H1 (cell line): ENCODE results near the gene ARHGAP23. TPM values are rescaled to one million over a fixed set of nuclear protein-coding genes. Genes with fewer than 3 reads are reported as not detected.

Experiments
- CBX5 ChIP-seq: fragments of 300-800, 300-1000 bp; sonication (generic); IDR thresholded peaks from 2 replicates; pipeline ENCODE4 v1.7.1; 2016; ENCODE audit warnings: antibody characterized with exemption, low read length, low read depth
- polyA plus RNA-seq, 7 experiments: library from polyadenylated mRNA; depleted of rRNA in 3 of 7; stranded (reverse) in 5 of 7; unstranded in 2 of 7; fragments of >200 nt in 5 of 7; fragments of 200-250 nt in 2 of 7; gene quantifications; 1 replicate in 5 of 7; 2 replicates in 1 of 7; 4 replicates in 1 of 7; pipeline versions ENCODE4 v1.2.1 to v1.2.3, GENCODE V29; 2011 to 2013; ENCODE audit warnings: missing spikeins in 2 of 7, mixed read lengths in 2 of 7
- total RNA-seq: library from RNA; stranded (reverse); fragmentation: NEBNext Ultra II Directional; extraction: Animal tissue kit (Norgen Biotek cat#: 25700); gene quantifications from 2 replicates; pipeline ENCODE4 v1.2.1, GENCODE V29; 2021
- TF ChIP-seq, protein P1 (sequence below): fragments of 300-600 bp; sonication (generic); IDR thresholded peaks from 2 replicates; pipeline ENCODE4 v1.7.1; 2012; ENCODE audit warnings: low read length, moderate library complexity, mild to moderate bottlenecking, inconsistent platforms; ENCODE audit not compliant: insufficient replicate concordance

Gene ARHGAP23
- total and polyA plus RNA-seq, 2 of the 8 experiments (the other 6 are each of a cell fraction or from before 2014, with no cell fraction given): 16.3 to 107 TPM

DNA sequence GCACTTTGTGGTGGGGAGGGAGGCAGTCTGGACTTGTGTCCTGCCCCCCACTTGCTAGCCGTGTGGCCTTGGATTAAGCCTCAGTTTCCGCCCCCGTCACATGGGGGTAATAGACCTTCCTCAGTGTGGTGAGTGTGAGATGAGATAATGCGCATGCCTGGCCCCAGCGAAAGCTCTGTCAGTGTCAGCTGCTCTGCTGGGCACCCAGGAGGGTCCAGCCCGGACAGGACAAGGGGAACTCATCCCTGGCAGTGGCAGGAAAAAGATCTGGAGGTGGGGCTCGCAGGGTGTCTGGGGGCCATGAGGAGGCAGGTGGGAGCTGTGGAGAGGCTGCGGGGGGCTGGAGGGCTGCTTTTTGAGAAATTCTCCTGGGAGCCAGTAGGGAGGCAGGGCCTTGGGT lies 114.0 kb downstream of the ARHGAP23 start (continued):
- TF ChIP-seq, protein P1, sequence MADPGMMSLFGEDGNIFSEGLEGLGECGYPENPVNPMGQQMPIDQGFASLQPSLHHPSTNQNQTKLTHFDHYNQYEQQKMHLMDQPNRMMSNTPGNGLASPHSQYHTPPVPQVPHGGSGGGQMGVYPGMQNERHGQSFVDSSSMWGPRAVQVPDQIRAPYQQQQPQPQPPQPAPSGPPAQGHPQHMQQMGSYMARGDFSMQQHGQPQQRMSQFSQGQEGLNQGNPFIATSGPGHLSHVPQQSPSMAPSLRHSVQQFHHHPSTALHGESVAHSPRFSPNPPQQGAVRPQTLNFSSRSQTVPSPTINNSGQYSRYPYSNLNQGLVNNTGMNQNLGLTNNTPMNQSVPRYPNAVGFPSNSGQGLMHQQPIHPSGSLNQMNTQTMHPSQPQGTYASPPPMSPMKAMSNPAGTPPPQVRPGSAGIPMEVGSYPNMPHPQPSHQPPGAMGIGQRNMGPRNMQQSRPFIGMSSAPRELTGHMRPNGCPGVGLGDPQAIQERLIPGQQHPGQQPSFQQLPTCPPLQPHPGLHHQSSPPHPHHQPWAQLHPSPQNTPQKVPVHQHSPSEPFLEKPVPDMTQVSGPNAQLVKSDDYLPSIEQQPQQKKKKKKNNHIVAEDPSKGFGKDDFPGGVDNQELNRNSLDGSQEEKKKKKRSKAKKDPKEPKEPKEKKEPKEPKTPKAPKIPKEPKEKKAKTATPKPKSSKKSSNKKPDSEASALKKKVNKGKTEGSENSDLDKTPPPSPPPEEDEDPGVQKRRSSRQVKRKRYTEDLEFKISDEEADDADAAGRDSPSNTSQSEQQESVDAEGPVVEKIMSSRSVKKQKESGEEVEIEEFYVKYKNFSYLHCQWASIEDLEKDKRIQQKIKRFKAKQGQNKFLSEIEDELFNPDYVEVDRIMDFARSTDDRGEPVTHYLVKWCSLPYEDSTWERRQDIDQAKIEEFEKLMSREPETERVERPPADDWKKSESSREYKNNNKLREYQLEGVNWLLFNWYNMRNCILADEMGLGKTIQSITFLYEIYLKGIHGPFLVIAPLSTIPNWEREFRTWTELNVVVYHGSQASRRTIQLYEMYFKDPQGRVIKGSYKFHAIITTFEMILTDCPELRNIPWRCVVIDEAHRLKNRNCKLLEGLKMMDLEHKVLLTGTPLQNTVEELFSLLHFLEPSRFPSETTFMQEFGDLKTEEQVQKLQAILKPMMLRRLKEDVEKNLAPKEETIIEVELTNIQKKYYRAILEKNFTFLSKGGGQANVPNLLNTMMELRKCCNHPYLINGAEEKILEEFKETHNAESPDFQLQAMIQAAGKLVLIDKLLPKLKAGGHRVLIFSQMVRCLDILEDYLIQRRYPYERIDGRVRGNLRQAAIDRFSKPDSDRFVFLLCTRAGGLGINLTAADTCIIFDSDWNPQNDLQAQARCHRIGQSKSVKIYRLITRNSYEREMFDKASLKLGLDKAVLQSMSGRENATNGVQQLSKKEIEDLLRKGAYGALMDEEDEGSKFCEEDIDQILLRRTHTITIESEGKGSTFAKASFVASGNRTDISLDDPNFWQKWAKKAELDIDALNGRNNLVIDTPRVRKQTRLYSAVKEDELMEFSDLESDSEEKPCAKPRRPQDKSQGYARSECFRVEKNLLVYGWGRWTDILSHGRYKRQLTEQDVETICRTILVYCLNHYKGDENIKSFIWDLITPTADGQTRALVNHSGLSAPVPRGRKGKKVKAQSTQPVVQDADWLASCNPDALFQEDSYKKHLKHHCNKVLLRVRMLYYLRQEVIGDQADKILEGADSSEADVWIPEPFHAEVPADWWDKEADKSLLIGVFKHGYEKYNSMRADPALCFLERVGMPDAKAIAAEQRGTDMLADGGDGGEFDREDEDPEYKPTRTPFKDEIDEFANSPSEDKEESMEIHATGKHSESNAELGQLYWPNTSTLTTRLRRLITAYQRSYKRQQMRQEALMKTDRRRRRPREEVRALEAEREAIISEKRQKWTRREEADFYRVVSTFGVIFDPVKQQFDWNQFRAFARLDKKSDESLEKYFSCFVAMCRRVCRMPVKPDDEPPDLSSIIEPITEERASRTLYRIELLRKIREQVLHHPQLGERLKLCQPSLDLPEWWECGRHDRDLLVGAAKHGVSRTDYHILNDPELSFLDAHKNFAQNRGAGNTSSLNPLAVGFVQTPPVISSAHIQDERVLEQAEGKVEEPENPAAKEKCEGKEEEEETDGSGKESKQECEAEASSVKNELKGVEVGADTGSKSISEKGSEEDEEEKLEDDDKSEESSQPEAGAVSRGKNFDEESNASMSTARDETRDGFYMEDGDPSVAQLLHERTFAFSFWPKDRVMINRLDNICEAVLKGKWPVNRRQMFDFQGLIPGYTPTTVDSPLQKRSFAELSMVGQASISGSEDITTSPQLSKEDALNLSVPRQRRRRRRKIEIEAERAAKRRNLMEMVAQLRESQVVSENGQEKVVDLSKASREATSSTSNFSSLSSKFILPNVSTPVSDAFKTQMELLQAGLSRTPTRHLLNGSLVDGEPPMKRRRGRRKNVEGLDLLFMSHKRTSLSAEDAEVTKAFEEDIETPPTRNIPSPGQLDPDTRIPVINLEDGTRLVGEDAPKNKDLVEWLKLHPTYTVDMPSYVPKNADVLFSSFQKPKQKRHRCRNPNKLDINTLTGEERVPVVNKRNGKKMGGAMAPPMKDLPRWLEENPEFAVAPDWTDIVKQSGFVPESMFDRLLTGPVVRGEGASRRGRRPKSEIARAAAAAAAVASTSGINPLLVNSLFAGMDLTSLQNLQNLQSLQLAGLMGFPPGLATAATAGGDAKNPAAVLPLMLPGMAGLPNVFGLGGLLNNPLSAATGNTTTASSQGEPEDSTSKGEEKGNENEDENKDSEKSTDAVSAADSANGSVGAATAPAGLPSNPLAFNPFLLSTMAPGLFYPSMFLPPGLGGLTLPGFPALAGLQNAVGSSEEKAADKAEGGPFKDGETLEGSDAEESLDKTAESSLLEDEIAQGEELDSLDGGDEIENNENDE: no peak
- no peak for TF ChIP-seq CBX5
